HCT116 (cell line): ENCODE data around the gene RCE1. TPM values are rescaled to one million over a fixed set of nuclear protein-coding genes. Genes with fewer than 3 reads are reported as not detected.

ENCODE experiments used
- ATAC-seq: fragments of 200-7000 bp; cut with Tn5 transposase; 2 replicates; pipeline ENCODE4 v1.9.1; 2020; ENCODE audit warnings: mild to moderate bottlenecking, moderate library complexity
- BruUV-seq: library from RNA; stranded (reverse); fragments of 400-500 nt; replicated peaks from 2 replicates; lab custom pipeline; 2021; lab: Mats Ljungman, UMichigan
- CTCF ChIA-PET: fragments of 300-600 bp; sonication (Branson Sonifier 250); formaldehyde crosslinking; loops from one replicate; lab custom pipeline; 2021; ENCODE audit warnings: antibody characterized with exemption; lab: Charles Lee
- POLR2A ChIA-PET: fragments of 300-600, 350-600 bp; sonication (Branson Sonifier 250); formaldehyde crosslinking; loops from one replicate; lab custom pipeline; 2021; ENCODE audit warnings: antibody characterized with exemption; lab: Charles Lee
- RAD21 ChIA-PET, 2 experiments: fragments of 300-600 bp; sonication (Branson Sonifier 250); formaldehyde crosslinking; loops; one replicate each; lab custom pipeline; 2023; ENCODE audit warnings: low total read pairs in 2 of 2; ENCODE audit not compliant: uncharacterized antibody in 2 of 2, unreplicated experiment in 2 of 2, low non-redundant PET in 1 of 2; lab: Charles Lee
- DNase-seq: peaks from one replicate; pipeline ENCODE4 v3.0.0-alpha.2; 2010; ENCODE audit warnings: low read depth, low spot score
- H2AFZ ChIP-seq: fragments of 200-600 bp; shearing (Covaris generic), sonication (generic); 2 replicates; pipeline ENCODE4 v1.6.1; 2017; ENCODE audit warnings: low read depth, mixed run types, mixed read lengths, antibody characterized with exemption, low read length; ENCODE audit not compliant: poor library complexity, severe bottlenecking
- H3K27ac ChIP-seq: 2 replicates; pipeline ENCODE4 v1.5.1; 2012; ENCODE audit warnings: low read depth, low read length
- H3K27me3 ChIP-seq: fragments of 200-600 bp; sonication (generic); 2 replicates; pipeline ENCODE4 v1.6.1; 2016; ENCODE audit warnings: mixed run types, low read length, mixed read lengths; ENCODE audit not compliant: insufficient read depth
- H3K36me3 ChIP-seq, 2 experiments: fragments of 200-500 bp in 1 of 2; fragments of 200-600 bp in 1 of 2; sonication (Bioruptor generic) in 1 of 2; sonication (generic) in 1 of 2; 2 replicates each; pipeline versions ENCODE4 v1.5.1 to v1.6.1; 2014 to 2016; ENCODE audit warnings: low read length in 2 of 2, inconsistent platforms in 1 of 2, mixed read lengths in 1 of 2, mixed run types in 1 of 2; ENCODE audit not compliant: insufficient read depth in 2 of 2, control insufficient read depth in 1 of 2
- H3K4me1 ChIP-seq, 2 experiments: fragments of 200-600 bp in 1 of 2; sonication (generic) in 1 of 2; 2 replicates each; pipeline versions ENCODE4 v1.5.1 to v1.6.1; 2012 to 2017; ENCODE audit warnings: low read length in 2 of 2, inconsistent platforms in 1 of 2, mild to moderate bottlenecking in 1 of 2, mixed read lengths in 1 of 2, mixed run types in 1 of 2, moderate library complexity in 1 of 2; ENCODE audit not compliant: insufficient read depth in 2 of 2, control insufficient read depth in 1 of 2
- H3K4me2 ChIP-seq: fragments of 200-600 bp; sonication (generic); 2 replicates; pipeline ENCODE4 v1.6.1; 2017; ENCODE audit warnings: mixed run types, low read length, mixed read lengths
- H3K4me3 ChIP-seq, 2 experiments: fragments of 200-600 bp in 1 of 2; sonication (generic) in 1 of 2; replicated peaks in 1 of 2; 2 replicates each; pipeline ENCODE4 v1.5.1; 2011 to 2016; ENCODE audit warnings: low read length in 2 of 2, control low read depth in 1 of 2, low read depth in 1 of 2, mild to moderate bottlenecking in 1 of 2, mixed read lengths in 1 of 2, mixed run types in 1 of 2
- H3K79me2 ChIP-seq: fragments of 200-600 bp; sonication (generic); 2 replicates; pipeline ENCODE4 v1.6.1; 2017; ENCODE audit warnings: mild to moderate bottlenecking, mixed run types, low read length, moderate library complexity, mixed read lengths; ENCODE audit not compliant: insufficient read depth
- H3K9ac ChIP-seq: fragments of 200-600 bp; sonication (generic); 2 replicates; pipeline ENCODE4 v1.6.1; 2016; ENCODE audit warnings: low read length, mixed read lengths
- H3K9me2 ChIP-seq: fragments of 200-600 bp; sonication (generic), shearing (Covaris generic); 2 replicates; pipeline ENCODE4 v1.6.1; 2017; ENCODE audit warnings: mixed run types, mild to moderate bottlenecking, moderate library complexity; ENCODE audit not compliant: insufficient read depth
- H3K9me3 ChIP-seq, 2 experiments: fragments of 200-500 bp in 1 of 2; fragments of 200-600 bp in 1 of 2; sonication (Bioruptor generic) in 1 of 2; sonication (generic) in 1 of 2; 2 replicates each; pipeline ENCODE4 v1.6.1; 2014 to 2017; ENCODE audit warnings: low read length in 2 of 2, mixed read lengths in 2 of 2, inconsistent platforms in 1 of 2, low read depth in 1 of 2, mild to moderate bottlenecking in 1 of 2, mixed run types in 1 of 2, moderate library complexity in 1 of 2; ENCODE audit not compliant: control insufficient read depth in 1 of 2, insufficient read depth in 1 of 2
- H4K20me1 ChIP-seq: fragments of 200-600 bp; sonication (generic), shearing (Covaris generic); 2 replicates; pipeline ENCODE4 v1.6.1; 2017; ENCODE audit warnings: mixed run types, mild to moderate bottlenecking, moderate library complexity; ENCODE audit not compliant: insufficient read depth
- CEBPB ChIP-seq: IDR thresholded peaks from 2 replicates; pipeline ENCODE4 v1.6.1; 2012; ENCODE audit warnings: low read depth
- CTCF ChIP-seq, 3 experiments: fragments of 200-600 bp in 1 of 3; sonication (generic) in 1 of 3; IDR thresholded peaks in 2 of 3; conservative IDR thresholded peaks in 1 of 3; 2 replicates each; pipeline ENCODE4 v1.5.1; 2012 to 2017; ENCODE audit warnings: low read depth in 2 of 3, low read length in 2 of 3, antibody characterized with exemption in 1 of 3, borderline replicate concordance in 1 of 3, control low read depth in 1 of 3, mild to moderate bottlenecking in 1 of 3, mixed read lengths in 1 of 3, mixed run types in 1 of 3, moderate library complexity in 1 of 3; ENCODE audit not compliant: insufficient read depth in 1 of 3
- EZH2phosphoT487 ChIP-seq: fragments of 200-600 bp; IDR thresholded peaks from 2 replicates; pipeline ENCODE4 v1.6.1; 2018; ENCODE audit warnings: antibody characterized with exemption, borderline replicate concordance
- MAX ChIP-seq: IDR thresholded peaks from 2 replicates; pipeline ENCODE4 v1.6.1; 2012
- REST ChIP-seq: IDR thresholded peaks from 2 replicates; pipeline ENCODE4 v1.6.1; 2012; ENCODE audit warnings: low read depth
- SIN3A ChIP-seq: IDR thresholded peaks from 2 replicates; pipeline ENCODE4 v1.6.1; 2012; ENCODE audit warnings: low read depth
- SRF ChIP-seq: IDR thresholded peaks from 2 replicates; pipeline ENCODE4 v1.6.1; 2012; ENCODE audit warnings: low read depth
- TCF7L2 ChIP-seq: IDR thresholded peaks from 2 replicates; pipeline ENCODE4 v1.7.0; 2011; ENCODE audit warnings: borderline replicate concordance, inconsistent platforms; ENCODE audit not compliant: insufficient read depth, insufficient read length; ENCODE audit errors: extremely low read depth
- YY1 ChIP-seq: IDR thresholded peaks from 2 replicates; pipeline ENCODE4 v1.6.1; 2011; ENCODE audit warnings: low read length, low read depth, moderate library complexity, mild to moderate bottlenecking; ENCODE audit not compliant: insufficient replicate concordance; ENCODE audit errors: extremely low read depth
- ZBTB33 ChIP-seq: IDR thresholded peaks from 2 replicates; pipeline ENCODE4 v1.6.1; 2011; ENCODE audit warnings: mild to moderate bottlenecking, low read length, moderate library complexity; ENCODE audit not compliant: insufficient replicate concordance; ENCODE audit errors: extremely low read depth
- ZNF274 ChIP-seq: fragments of 200-500 bp; sonication (Bioruptor generic); IDR thresholded peaks from 2 replicates; pipeline ENCODE4 v1.6.1; 2014; ENCODE audit warnings: mild to moderate bottlenecking, low read depth, low read length, inconsistent platforms
- intact Hi-C: fragments of 100-400 bp; cut with micrococcal nuclease; formaldehyde crosslinking; loops from 2 replicates; pipeline ENCODE4 v1.10.0; 2022
- total RNA-seq: library from RNA; stranded (reverse); gene quantifications from one replicate; pipeline ENCODE4 v1.2.1, GENCODE V29; 2021; ENCODE audit not compliant: unreplicated experiment

RCE1 gene
- total RNA-seq, 1 experiment from 2014 or later, result 35.3 TPM

GRCh38 chr11:66820381-66820780 is 22.9 kb upstream of the RCE1 start (continued):
- TF ChIP-seq TCF7L2 (no peak), MAX (no peak), SRF (no peak), CEBPB (no peak)
- TF ChIP-seq, all 23 proteins: peak for 0

- Histone ChIP-seq H3K4me3 (no peak overlapping the region), H3K36me3 (no peaks in the 10 kb centered on the region), H3K27ac (no peak overlapping the region), H3K4me2 (no peak overlapping the region), H3K4me1 (peaks cover 0 to 1% of the 10 kb centered on the region in 2 experiments; a peak in 2 of 4 replicates), H4K20me1 (no peaks in the 10 kb centered on the region), H2AFZ (no peak overlapping the region), H3K9ac (no peak overlapping the region), H3K9me3 (no peaks in the 10 kb centered on the region), H3K27me3 (no peaks in the 10 kb centered on the region), H3K9me2 (no peaks in the 10 kb centered on the region), H3K79me2 (no peaks in the 10 kb centered on the region)
- intact Hi-C loops, result no loop called here
- TF ChIP-seq ZNF274 (no peak), MAX (no peak), YY1 (no peak), CTCF (IDR thresholded peaks at IDR 0.05 in 2 of 3, conservative IDR thresholded peaks at IDR 0.05 in 1 of 3; ENCODE audit: borderline replicate concordance in 1 of 3, insufficient read depth in 1 of 3, low read depth in 2 of 3, low read length in 2 of 3) (no peak), REST (no peak), ZBTB33 (no peak), EZH2phosphoT487 (no peak), SIN3A (no peak)
- ChIA-PET POLR2A (no interaction called here), CTCF (no interaction called here), RAD21 (no interaction called here)
- DNase-seq, result no peak
- BruUV-seq, result no TSS peak
- ATAC-seq, result no peak
Measured at GRCh38 chr11:66820901-66821300, 22.3 kb upstream of the RCE1 start.
